Endothelial cell of umbilical vein (primary cell): ENCODE data around the gene CALML6. TPM values are rescaled to one million over a fixed set of nuclear protein-coding genes. Genes with fewer than 3 reads are reported as not detected.

Source experiments
- BruUV-seq: library from RNA; stranded (reverse); fragments of 400-500 nt; replicated peaks from 2 replicates; lab custom pipeline; 2021; lab: Mats Ljungman, UMichigan
- CTCF ChIA-PET: fragments of 300-600, 350-600 bp; sonication (Branson Sonifier 250); formaldehyde crosslinking; loops from one replicate; lab custom pipeline; 2021; ENCODE audit warnings: antibody characterized with exemption, inconsistent platforms; lab: Charles Lee
- POLR2A ChIA-PET: fragments of 300-600, 350-600 bp; sonication (Branson Sonifier 250); formaldehyde crosslinking; loops from one replicate; lab custom pipeline; 2021; ENCODE audit warnings: antibody characterized with exemption, inconsistent platforms; lab: Charles Lee
- DNase-seq: peaks from one replicate; pipeline ENCODE4 v3.0.0-alpha.2; 2011; ENCODE audit warnings: low read depth, low spot score
- FAIRE-seq: peaks from 2 replicates; lab custom pipeline; 2011; peaks lifted over from hg19 to GRCh38; lab: Jason Lieb, UNC
- H2AFZ ChIP-seq: 2 replicates; pipeline ENCODE4 v1.6.0; 2012; ENCODE audit warnings: low read depth, low read length, control low read depth, inconsistent platforms
- H3K27ac ChIP-seq: 2 replicates; pipeline ENCODE4 v1.5.1; 2011; ENCODE audit warnings: low read depth, mild to moderate bottlenecking, control low read depth, low read length, moderate library complexity; ENCODE audit not compliant: insufficient read depth
- H3K27me3 ChIP-seq, 2 experiments: 2 replicates each; pipeline versions ENCODE4 v1.6.0 to v1.6.1; 2011; ENCODE audit warnings: low read length in 2 of 2, mixed read lengths in 1 of 2; ENCODE audit not compliant: control insufficient read depth in 2 of 2, insufficient read depth in 2 of 2
- H3K36me3 ChIP-seq, 2 experiments: 2 replicates in 1 of 2; 3 replicates in 1 of 2; pipeline ENCODE4 v1.5.1; 2011; ENCODE audit warnings: low read length in 2 of 2, mild to moderate bottlenecking in 1 of 2, moderate library complexity in 1 of 2; ENCODE audit not compliant: control insufficient read depth in 2 of 2, insufficient read depth in 2 of 2; ENCODE audit errors: extremely low read depth in 1 of 2
- H3K4me1 ChIP-seq: 3 replicates; pipeline ENCODE4 v1.5.1; 2011; ENCODE audit warnings: mild to moderate bottlenecking, low read length; ENCODE audit not compliant: control insufficient read depth, insufficient read depth; ENCODE audit errors: extremely low read depth
- H3K4me2 ChIP-seq: 2 replicates; pipeline ENCODE4 v1.6.1; 2011; ENCODE audit warnings: low read length, control low read depth, mixed read lengths; ENCODE audit not compliant: insufficient read depth
- H3K4me3 ChIP-seq, 3 experiments: fragments of 200-600 bp in 1 of 3; sonication (generic), shearing (Covaris generic) in 1 of 3; replicated peaks in 1 of 3; 2 replicates each; pipeline ENCODE4 v1.5.1; 2011 to 2016; ENCODE audit warnings: control low read depth in 3 of 3, low read length in 3 of 3, mild to moderate bottlenecking in 2 of 3, inconsistent platforms in 1 of 3, low read depth in 1 of 3, moderate library complexity in 1 of 3; ENCODE audit not compliant: insufficient read depth in 1 of 3
- H3K79me2 ChIP-seq: 2 replicates; pipeline ENCODE4 v1.6.0; 2012; ENCODE audit warnings: low read length, inconsistent platforms; ENCODE audit not compliant: control insufficient read depth, insufficient read depth
- H3K9ac ChIP-seq: replicated peaks from 2 replicates; pipeline ENCODE3; 2011; ENCODE audit warnings: low read length, control low read depth; ENCODE audit not compliant: insufficient read depth; ENCODE audit errors: extremely low read depth
- H3K9me1 ChIP-seq: replicated peaks from 3 replicates; pipeline ENCODE4 v1.6.0; 2011; ENCODE audit warnings: mild to moderate bottlenecking, low read length; ENCODE audit not compliant: control insufficient read depth, insufficient read depth; ENCODE audit errors: extremely low read depth
- H3K9me3 ChIP-seq: replicated peaks from 2 replicates; pipeline ENCODE4 v1.5.1; 2012; ENCODE audit warnings: low read length, inconsistent platforms; ENCODE audit not compliant: control insufficient read depth, insufficient read depth
- H4K20me1 ChIP-seq: replicated peaks from 2 replicates; pipeline ENCODE3; 2011; ENCODE audit warnings: mild to moderate bottlenecking, low read length; ENCODE audit not compliant: control insufficient read depth, insufficient read depth; ENCODE audit errors: extremely low read depth
- EZH2 ChIP-seq: IDR thresholded peaks from 2 replicates; pipeline ENCODE4 v1.6.1; 2012; ENCODE audit warnings: borderline replicate concordance, low read depth, mild to moderate bottlenecking, moderate library complexity, low read length, inconsistent platforms; ENCODE audit not compliant: severe bottlenecking
- FOS ChIP-seq: IDR thresholded peaks from 2 replicates; pipeline ENCODE4 v1.6.1; 2011; ENCODE audit warnings: mild to moderate bottlenecking, low read length, moderate library complexity, borderline replicate concordance; ENCODE audit not compliant: insufficient read depth
- GATA2 ChIP-seq: IDR thresholded peaks from 2 replicates; pipeline ENCODE4 v1.7.0; 2011; ENCODE audit warnings: low read depth, mild to moderate bottlenecking, moderate library complexity, mixed read lengths, low read length; ENCODE audit not compliant: insufficient read length, insufficient read depth
- JUN ChIP-seq: IDR thresholded peaks from 2 replicates; pipeline ENCODE4 v1.6.1; 2011; ENCODE audit warnings: borderline replicate concordance, low read depth; ENCODE audit not compliant: insufficient read length, insufficient read depth
- MAX ChIP-seq: IDR thresholded peaks from 2 replicates; pipeline ENCODE4 v1.6.1; 2011; ENCODE audit not compliant: insufficient read depth, insufficient read length
- MYC ChIP-seq: IDR thresholded peaks from one replicate; pipeline ENCODE4 v1.6.1; 2011; ENCODE audit warnings: mild to moderate bottlenecking, low read depth, low read length
- POLR2A ChIP-seq: IDR thresholded peaks from 2 replicates; pipeline ENCODE4 v1.6.1; 2012; ENCODE audit warnings: low read depth, mild to moderate bottlenecking, control low read depth, low read length
- POLR2AphosphoS5 ChIP-seq: IDR thresholded peaks from 2 replicates; pipeline ENCODE4 v1.6.1; 2012; ENCODE audit warnings: low read depth, mild to moderate bottlenecking, control low read depth, low read length, moderate library complexity; ENCODE audit not compliant: insufficient read depth
- dilution Hi-C: fragments of 300-500 bp; cut with MboI; formaldehyde crosslinking; loops from one replicate; pipeline ENCODE4 v1.15.0; 2019; ENCODE audit warnings: low sequenced_read_pairs; ENCODE audit not compliant: extremely low pct_ligation_motif_present
- intact Hi-C: fragments of 100-400 bp; cut with micrococcal nuclease; formaldehyde crosslinking; loops from one replicate; pipeline ENCODE4 v1.10.0; 2022
- polyA plus RNA-seq, 4 experiments: library from polyadenylated mRNA; depleted of rRNA in 3 of 4; stranded (reverse) in 3 of 4; unstranded in 1 of 4; fragments of >200 nt; gene quantifications; 2 replicates each; pipeline versions ENCODE4 v1.2.1 to v1.2.3, GENCODE V29; 2011 to 2012; ENCODE audit warnings: missing spikeins in 1 of 4
- total RNA-seq: library from RNA; stranded (reverse); gene quantifications from 2 replicates; pipeline ENCODE4 v1.2.3, GENCODE V29; 2021
- TF ChIP-seq, protein P1 (sequence below), 2 donors: IDR thresholded peaks; 1 replicate in 1 of 2; 2 replicates in 1 of 2; pipeline ENCODE4 v1.5.1; 2011; ENCODE audit warnings: low read length in 2 of 2, mild to moderate bottlenecking in 2 of 2, moderate library complexity in 2 of 2, control low read depth in 1 of 2, inconsistent platforms in 1 of 2, low read depth in 1 of 2; ENCODE audit not compliant: insufficient read depth in 1 of 2; ENCODE audit errors: extremely low read depth in 1 of 2

CALML6 gene
- total and polyA plus RNA-seq, 2 donors (not counting 3 experiments of a cell fraction or from before 2014, with no cell fraction given): 0.36 to 0.44 TPM

- intact Hi-C loops (no loop called here), dilution Hi-C loops (no loop called here)
- ChIA-PET CTCF (interaction anchor here (1.1 to 1.4 kb wide), 2 partner anchors 23 to 24 kb away, joined by 3 to 6 read pairs; no protein-coding TSS in a partner anchor), POLR2A (no interaction called here)
- Histone ChIP-seq H3K4me3 (no peak overlapping the region), H3K9me1 (no peaks in the 10 kb centered on the region), H3K27me3 (no peaks in the 10 kb centered on the region), H3K79me2 (peaks cover 97% of the 10 kb centered on the region), H3K9me3 (no peaks in the 10 kb centered on the region), H2AFZ (no peak overlapping the region), H3K9ac (no peak overlapping the region), H3K27ac (no peak overlapping the region), H3K4me2 (no peak overlapping the region), H3K36me3 (peaks cover 0 to 3% of the 10 kb centered on the region in 2 experiments), H4K20me1 (peaks cover 17% of the 10 kb centered on the region), H3K4me1 (no peaks in the 10 kb centered on the region)
- FAIRE-seq (no peak), DNase-seq (no peak)
- TF ChIP-seq, protein P1, sequence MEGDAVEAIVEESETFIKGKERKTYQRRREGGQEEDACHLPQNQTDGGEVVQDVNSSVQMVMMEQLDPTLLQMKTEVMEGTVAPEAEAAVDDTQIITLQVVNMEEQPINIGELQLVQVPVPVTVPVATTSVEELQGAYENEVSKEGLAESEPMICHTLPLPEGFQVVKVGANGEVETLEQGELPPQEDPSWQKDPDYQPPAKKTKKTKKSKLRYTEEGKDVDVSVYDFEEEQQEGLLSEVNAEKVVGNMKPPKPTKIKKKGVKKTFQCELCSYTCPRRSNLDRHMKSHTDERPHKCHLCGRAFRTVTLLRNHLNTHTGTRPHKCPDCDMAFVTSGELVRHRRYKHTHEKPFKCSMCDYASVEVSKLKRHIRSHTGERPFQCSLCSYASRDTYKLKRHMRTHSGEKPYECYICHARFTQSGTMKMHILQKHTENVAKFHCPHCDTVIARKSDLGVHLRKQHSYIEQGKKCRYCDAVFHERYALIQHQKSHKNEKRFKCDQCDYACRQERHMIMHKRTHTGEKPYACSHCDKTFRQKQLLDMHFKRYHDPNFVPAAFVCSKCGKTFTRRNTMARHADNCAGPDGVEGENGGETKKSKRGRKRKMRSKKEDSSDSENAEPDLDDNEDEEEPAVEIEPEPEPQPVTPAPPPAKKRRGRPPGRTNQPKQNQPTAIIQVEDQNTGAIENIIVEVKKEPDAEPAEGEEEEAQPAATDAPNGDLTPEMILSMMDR (IDR thresholded peaks at IDR 0.05; ENCODE audit: extremely low read depth in 1 of 2, insufficient read depth in 1 of 2, low read depth in 1 of 2, low read length in 2 of 2): no peak
- no peak for TF ChIP-seq JUN
- no peak for TF ChIP-seq FOS
- no peak for TF ChIP-seq MAX
- TF ChIP-seq GATA2: no peak
- TF ChIP-seq MYC: no peak
- no peak for TF ChIP-seq POLR2A
- TF ChIP-seq EZH2: no peak
- no peak for TF ChIP-seq POLR2AphosphoS5
- no TSS peak for BruUV-seq
Measured at GRCh38 chr1:1881727-1882126, 33.3 kb upstream of the CALML6 start.
